ENCODE measurements around the gene TAF9B.

DNA sequence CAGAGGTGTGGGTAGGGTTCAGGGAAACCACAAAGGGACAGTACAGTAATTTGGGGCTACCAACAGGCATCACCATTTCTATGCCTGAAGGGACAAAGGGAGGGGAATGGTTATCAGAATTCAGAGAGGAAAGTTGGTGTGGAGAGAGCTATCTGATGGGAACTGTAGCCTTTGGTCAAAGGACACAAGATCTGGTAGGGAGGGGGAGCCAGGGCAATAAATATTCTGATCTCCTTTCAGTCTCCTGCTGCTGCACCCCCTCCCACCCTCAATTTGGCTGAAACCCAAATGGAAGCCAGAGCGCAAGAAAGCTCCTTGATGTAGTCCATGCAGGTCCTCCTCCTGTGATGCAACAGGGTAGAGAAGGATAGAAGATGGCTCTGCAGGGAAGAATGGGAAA lies 20.8 kb downstream of the TAF9B start:
- TF ChIP-seq CTCF (IDR thresholded peaks at IDR 0.05; ENCODE audit: low read depth, low read length) (no peak), POLR2A (IDR thresholded peaks at IDR 0.05; ENCODE audit: extremely low read depth, insufficient read length) (no peak), MYC (IDR thresholded peaks at IDR 0.05; ENCODE audit: low read depth, low read length) (no peak)
- TF ChIP-seq, protein P1, sequence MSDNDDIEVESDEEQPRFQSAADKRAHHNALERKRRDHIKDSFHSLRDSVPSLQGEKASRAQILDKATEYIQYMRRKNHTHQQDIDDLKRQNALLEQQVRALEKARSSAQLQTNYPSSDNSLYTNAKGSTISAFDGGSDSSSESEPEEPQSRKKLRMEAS (IDR thresholded peaks at IDR 0.05; ENCODE audit: low read depth, low read length), result no peak

Data from NB4 (cell line).